NCI-H2107 treated with DMSO at 0.1 percent for 48 hours (cell line): ENCODE data around the gene DYRK3.
"Not testable (repeated sequence)": the region's sequence is repeated elsewhere in the genome, so short reads cannot be mapped to it uniquely, and the experiment has no call there.

ENCODE experiments used
- DNase-seq: peaks from one replicate; lab custom pipeline; 2025; ENCODE audit not compliant: unreplicated experiment; lab: John Stamatoyannopoulos, UW

The DYRK3 gene

GRCh38 chr1:206628916-206629315 lies 6.4 kb upstream of the DYRK3 start:
- DNase-seq, result no peak

- DNase-seq, result peak; percentile 96
These were observed 4.2 kb upstream of the DYRK3 start for GRCh38 chr1:206631085-206631509.

GRCh38 chr1:206633708-206634121 lies 1.6 kb upstream of the DYRK3 start:
- no peak for DNase-seq

- peak; percentile 60 for DNase-seq
These were observed 814 bp upstream of the DYRK3 start for GRCh38 chr1:206634365-206635079.

GRCh38 chr1:206635978-206636345 lies 626 bp downstream of the DYRK3 start:
- DNase-seq, result peak; percentile 51

GRCh38 chr1:206636671-206637070 lies 1.3 kb downstream of the DYRK3 start:
- DNase-seq, result peak; percentile 33

GRCh38 chr1:206637605-206638004 lies 2.3 kb downstream of the DYRK3 start:
- no peak for DNase-seq

- DNase-seq, result not testable (repeated sequence)
These were observed 6.7 kb downstream of the DYRK3 start for GRCh38 chr1:206642074-206642473.

- DNase-seq, result no peak
These were observed 7.9 kb downstream of the DYRK3 start for GRCh38 chr1:206643118-206643698.

- no peak for DNase-seq
These were observed 11.2 kb downstream of the DYRK3 start for GRCh38 chr1:206646504-206646903.

GRCh38 chr1:206647224-206647623 lies 11.9 kb downstream of the DYRK3 start:
- no peak for DNase-seq

GRCh38 chr1:206649261-206649921 lies 14.1 kb downstream of the DYRK3 start:
- no peak for DNase-seq

- no peak for DNase-seq
These were observed 15.7 kb downstream of the DYRK3 start for GRCh38 chr1:206651014-206651413.

- no peak for DNase-seq
These were observed 16.9 kb downstream of the DYRK3 start for GRCh38 chr1:206651958-206652890.

- DNase-seq, result no peak
These were observed 18.6 kb downstream of the DYRK3 start for GRCh38 chr1:206653715-206654459.

GRCh38 chr1:206654828-206655227 lies 19.5 kb downstream of the DYRK3 start:
- no peak for DNase-seq

GRCh38 chr1:206655471-206655882 lies 20.1 kb downstream of the DYRK3 start:
- peak; percentile 68 for DNase-seq

- DNase-seq, result no peak
These were observed 21.6 kb downstream of the DYRK3 start for GRCh38 chr1:206656936-206657335.

- no peak for DNase-seq
These were observed 22.4 kb downstream of the DYRK3 start for GRCh38 chr1:206657751-206658150.

GRCh38 chr1:206658264-206658980 lies 23.1 kb downstream of the DYRK3 start:
- DNase-seq, result no peak
